HG03565 (cell line): ENCODE measurements around the gene ING1.
"Not testable (repeated sequence)": the region's sequence is repeated elsewhere in the genome, so short reads cannot be mapped to it uniquely, and the experiment has no call there.

Experiments
- ATAC-seq: cut with Tn5 transposase; IDR thresholded peaks from one replicate; pipeline ENCODE4 v1.9.1; 2021; ENCODE audit warnings: mild to moderate bottlenecking, moderate library complexity; ENCODE audit not compliant: unreplicated experiment

Gene ING1

DNA sequence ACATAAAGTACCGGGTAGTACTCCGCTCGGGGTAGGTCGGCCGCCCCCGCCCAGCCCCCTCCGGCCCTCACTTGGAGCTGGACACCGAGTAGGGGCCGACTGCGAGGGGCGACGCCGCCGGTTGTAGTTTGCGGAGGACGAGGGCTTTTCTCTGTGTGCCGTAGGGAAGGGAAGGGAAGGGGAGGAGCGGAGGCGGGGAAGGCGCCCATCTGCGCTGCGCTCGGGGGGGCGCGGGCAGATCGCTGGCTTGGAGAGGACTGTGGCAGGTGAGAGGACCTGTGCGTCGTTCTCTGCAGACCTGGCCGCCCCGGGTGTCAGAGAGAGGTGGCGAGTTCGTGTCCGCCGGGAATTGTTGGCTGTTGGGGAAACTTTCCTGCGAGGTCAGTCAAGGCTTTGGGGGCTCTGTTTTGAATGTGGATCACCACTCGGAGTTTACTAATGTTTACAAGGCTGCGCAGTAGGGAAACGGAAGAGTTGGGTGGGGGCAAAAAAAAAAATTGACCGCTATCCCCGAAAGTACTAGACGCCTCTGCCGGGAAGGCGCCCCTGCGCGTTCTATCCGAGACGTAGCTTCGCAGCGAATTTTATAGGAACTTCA lies 1.4 kb downstream of the ING1 start:
- ATAC-seq, result no peak

DNA sequence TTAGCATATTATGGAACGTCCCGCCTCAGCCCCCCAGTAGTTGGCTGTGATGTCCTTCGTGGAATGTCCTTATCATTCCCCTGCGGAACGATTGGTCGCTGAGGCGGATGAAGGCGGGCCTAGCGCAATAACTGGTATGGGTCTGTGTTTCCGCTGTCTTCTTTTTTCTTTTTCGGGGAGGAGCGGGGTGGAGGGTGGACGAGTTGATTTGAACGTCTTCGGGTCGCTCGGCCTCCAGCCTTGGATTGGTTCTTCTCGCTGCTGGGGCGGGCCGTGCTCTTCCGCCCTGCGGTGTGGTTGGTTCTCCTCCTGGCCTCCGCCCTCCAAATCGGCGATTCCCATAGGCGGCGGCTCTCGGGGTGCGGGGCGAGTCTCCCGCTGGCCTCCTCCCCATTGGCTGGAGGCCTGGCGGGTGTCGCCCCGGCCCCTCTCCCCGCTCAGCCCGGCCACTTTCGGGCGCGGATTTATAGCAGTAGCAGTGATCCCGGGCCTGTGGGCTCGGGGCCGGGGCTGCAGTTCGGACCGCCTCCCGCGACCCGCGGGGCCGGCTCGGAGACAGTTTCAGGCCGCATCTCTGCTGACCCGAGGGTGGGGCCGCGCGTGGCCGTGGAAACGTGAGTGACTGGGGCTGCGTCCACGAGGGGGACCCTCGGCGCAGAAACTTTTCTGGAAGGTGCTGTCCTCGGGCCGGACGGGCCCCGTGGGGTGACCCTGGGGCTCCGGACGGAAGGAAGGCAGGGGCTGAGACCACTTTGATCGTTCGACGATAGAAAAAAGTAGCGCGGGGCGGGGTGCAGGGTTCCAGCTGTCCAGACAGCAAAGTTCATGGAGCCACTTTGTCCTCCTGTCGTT lies 2.1 kb downstream of the ING1 start:
- peak; percentile 45 for ATAC-seq

DNA sequence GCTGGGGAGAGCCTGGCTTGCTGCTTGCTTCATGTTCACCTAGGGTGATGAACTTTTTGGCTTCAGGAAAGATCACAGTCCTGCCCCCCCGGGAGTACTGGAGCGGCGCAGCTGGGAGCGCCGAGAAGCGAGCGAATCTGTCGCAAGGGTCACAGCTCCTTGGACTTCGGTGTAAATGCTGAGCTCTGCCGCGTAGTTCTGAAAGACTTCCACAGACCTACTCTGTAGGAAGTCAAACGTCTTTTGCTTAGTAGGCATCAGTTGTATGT lies 2.7 kb downstream of the ING1 start:
- ATAC-seq, result no peak

DNA sequence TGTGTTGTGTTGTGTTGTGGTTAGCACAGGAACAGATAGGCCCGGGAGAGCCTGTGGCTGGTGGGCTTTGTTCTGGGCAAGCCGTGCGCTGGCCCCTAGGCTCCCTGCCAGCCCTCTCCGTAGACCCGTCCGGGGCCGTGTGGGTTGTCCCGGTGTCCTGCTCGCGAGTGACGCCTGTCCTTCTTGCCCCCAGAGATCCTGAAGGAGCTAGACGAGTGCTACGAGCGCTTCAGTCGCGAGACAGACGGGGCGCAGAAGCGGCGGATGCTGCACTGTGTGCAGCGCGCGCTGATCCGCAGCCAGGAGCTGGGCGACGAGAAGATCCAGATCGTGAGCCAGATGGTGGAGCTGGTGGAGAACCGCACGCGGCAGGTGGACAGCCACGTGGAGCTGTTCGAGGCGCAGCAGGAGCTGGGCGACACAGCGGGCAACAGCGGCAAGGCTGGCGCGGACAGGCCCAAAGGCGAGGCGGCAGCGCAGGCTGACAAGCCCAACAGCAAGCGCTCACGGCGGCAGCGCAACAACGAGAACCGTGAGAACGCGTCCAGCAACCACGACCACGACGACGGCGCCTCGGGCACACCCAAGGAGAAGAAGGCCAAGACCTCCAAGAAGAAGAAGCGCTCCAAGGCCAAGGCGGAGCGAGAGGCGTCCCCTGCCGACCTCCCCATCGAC lies 5.7 kb downstream of the ING1 start:
- no peak for ATAC-seq

DNA sequence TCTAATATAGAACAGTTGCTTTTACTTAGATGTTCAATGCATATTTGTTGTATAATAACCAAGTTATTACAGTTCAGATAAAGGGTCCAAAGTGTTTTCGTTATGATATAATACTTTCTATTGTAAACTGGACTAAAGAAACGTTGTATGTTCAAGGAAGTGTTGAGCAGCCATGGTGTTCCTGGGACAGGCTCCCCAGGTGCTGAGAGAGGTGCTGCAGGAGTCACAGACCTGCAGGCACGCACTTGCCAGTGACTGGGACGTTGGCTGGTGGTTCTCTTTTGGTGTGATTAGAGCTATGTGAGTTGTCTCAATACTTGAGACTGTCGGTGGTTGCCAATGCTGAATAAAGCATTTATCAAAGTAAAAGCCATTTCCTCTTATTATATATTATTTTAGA lies 9.5 kb downstream of the ING1 start:
- ATAC-seq, result no peak

DNA sequence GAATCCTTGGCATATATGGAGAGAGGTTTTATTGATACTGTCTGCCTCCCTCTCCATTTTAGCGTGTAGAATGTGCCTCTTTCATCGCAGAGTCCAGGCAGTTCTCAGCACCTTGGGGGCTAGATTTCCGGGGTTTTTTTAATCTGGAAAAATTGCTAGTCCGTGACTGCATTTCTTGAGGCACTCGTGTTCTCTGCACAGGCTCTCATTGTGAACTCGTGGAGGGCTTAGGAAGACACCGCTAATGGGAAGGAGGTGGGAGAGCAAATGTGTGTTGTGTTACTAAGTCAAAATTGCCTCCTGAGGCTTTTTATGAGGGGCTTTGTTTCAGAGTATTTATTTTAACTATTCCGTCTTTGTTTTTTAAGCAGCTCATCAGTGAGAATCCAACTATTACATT lies 10.1 kb downstream of the ING1 start:
- ATAC-seq, result no peak

DNA sequence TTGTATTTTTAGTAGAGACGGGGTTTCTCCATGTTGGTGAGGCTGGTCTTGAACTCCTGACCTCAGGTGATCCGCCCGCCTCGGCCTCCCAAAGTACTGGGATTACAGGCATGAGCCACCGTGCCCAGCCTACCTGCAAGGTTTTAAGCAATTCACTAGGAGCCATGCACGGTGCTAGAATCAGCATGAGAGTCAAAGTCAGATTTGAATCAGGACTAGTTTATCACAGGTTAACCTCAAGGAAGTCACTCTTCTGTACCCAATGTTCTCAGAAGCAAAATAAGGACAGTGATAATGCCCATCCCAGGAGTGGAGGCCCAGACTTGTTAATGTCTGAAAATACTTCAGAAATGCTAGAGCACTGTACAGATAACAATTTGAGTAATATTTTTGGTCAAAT lies 12.7 kb downstream of the ING1 start:
- not testable (repeated sequence) for ATAC-seq

DNA sequence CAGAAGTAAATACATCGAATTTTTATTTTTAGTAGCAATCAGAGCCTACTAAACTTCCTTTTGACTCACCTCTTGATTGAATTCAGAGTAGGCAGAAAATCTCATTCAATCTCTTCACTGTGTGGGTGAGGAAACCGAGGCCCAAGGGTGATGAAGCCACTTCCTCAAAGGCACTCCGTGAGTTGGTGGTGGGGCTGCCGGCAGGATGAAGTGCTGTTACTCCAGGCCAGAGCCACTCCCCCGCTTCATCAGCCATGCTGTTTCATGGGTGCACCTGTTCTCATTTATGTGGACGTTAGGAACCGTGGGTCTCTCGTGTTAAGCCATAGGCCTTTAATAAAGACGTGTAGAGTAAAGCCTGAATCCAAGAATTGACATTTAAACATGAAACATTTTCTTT lies 13.2 kb downstream of the ING1 start:
- ATAC-seq, result peak; percentile 66

DNA sequence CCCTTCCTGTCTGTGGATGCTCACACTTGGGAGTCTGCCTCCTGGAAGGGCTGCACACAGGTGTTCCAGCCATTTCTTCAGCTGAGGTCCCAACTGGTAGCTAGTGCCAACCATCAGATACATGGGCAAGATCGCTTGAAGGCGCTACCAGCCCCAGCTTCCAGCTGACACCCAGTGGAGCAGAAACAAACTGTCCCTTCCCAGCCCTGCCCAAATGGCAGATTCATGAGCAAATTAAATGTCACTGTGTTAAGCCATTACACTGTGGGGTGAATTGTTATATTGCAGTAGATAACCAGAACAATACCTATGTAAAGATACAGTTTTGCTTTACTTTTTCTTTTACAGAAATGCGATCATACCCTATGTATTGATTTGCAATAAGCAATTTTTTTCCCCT lies 17.6 kb downstream of the ING1 start:
- no peak for ATAC-seq

DNA sequence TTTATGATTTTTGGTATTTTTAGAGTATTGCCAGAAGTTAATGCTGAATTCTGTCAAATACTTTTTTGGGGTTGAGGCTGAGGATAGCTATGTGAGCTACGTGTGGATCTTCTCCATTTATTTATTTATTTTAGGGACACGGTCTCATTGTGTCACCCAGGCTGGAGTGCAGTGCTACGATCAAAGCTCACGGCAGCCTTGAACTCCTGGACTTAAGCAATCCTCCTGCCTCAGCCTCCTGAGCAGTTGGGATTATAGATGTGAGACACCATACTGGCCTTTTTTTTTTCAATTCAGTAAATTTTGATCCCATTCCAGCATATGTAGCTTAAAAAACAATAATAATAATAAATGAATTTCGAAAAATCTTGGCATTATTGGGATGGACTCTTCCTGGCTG lies 21.1 kb downstream of the ING1 start:
- ATAC-seq, result no peak

DNA sequence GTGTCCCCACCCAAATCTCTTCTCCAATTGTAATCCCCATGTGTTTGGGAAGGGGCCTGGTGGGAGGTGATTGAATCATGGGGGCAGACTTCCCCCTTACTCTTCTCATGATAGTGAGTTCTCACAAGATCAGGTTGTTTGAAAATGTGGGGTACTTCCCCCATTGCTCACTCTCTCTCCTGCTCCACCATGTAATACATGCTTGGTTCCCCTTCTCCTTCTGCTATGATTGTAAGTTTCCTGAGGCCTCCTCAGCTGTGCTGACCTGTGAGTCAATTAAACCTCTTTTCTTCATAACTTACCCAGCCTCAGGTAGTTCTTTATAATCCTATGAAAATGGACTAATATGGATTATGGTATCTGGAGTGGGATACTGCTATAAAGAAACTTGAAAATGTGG lies 24.1 kb downstream of the ING1 start:
- ATAC-seq, result no peak

DNA sequence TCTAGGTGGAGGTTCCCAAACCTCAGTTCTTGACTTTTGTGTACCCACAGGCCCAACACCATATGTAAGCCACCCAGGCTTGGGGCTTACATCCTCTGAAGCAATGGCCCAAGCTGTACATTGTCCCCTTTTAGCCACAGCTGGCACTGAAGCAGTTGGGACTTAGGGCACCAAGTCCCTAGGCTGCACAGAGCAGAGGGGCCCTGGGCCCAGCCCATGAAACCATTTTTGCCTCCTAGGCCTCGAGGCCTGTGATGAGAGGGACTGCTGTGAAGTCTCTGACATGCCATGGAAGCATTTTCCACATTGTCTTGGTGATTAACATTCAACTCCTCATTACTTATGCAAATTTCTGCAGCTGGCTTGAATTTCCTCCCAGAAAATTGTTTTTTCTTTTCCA lies 30.2 kb downstream of the ING1 start:
- no peak for ATAC-seq

DNA sequence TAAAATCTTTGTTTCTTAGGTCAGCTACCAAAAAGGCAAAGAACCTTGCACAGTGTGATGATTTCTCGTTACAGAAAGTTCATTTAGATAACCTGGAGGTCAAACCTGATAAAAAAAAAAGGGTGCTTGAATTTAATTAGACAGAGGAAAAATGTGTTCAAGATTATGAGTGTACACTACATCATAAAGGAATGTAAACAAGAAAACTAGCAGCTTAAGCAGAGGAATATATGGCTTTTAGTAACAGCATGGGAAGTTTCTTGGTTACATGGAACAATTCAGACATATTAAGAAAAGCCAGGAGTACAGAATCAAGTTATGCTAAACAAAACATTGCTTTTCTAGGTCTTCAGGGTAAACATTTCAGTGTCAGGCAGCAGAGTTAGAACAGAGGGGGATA lies 32.9 kb downstream of the ING1 start:
- ATAC-seq, result no peak

DNA sequence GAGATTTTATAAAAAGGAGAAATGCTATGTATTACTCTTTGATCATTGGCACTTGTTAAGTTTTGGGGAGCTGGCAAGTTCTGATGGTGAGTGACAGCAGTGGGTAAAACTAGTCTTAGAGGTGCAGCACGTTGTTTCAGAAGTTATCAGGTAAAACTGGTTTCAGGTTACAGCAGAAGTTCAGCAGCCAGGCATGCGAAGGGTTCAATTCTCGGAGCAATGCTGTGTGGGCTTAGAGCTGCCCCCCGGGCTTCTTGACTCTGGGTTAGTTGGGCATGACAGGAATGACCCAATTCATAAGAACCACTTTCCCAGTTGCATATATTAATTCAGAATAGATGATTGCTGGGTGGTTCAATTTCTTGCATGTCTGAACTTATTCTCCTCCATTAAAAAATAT lies 34.8 kb downstream of the ING1 start:
- ATAC-seq, result no peak

DNA sequence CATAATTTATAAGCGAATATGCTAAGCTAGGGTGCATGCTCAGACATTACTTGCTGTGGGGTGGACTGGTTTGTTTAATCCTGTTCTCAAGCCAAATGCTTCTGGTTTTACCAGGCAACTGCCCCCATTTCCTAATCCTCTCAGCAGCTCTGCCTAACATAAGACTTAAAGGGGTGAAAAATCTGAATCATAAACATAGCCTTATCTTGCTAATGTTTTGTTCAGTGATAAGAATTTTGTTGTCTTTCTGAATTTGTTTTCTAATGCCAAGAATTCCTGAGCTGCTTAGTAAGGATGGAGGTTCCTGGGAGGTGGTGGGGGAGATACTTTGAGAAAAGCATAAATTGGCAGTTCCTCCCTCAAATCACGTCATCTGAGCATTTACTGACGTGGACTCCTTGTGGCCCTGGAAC lies 42.7 kb downstream of the ING1 start:
- ATAC-seq, result no peak

DNA sequence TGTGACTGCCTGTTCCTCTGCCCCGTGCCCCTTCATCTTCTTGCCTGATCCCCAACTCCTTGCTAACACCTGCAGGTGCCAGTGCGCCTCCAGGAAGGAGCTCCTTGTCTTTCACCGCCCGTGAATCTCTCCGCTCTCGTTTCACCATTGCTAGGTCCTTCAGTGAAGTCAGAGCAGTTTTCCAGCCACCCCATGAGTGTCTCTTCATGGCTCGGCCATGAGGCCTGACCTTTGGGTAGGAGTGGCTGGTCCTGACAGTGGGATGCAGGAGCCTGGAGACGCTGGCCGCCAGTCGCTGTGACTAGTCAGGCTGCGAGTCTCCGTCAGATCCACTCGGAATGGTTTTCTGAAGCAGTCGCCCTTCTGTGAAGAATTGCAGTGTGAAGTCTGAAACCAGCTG lies 43.8 kb downstream of the ING1 start:
- no peak for ATAC-seq

DNA sequence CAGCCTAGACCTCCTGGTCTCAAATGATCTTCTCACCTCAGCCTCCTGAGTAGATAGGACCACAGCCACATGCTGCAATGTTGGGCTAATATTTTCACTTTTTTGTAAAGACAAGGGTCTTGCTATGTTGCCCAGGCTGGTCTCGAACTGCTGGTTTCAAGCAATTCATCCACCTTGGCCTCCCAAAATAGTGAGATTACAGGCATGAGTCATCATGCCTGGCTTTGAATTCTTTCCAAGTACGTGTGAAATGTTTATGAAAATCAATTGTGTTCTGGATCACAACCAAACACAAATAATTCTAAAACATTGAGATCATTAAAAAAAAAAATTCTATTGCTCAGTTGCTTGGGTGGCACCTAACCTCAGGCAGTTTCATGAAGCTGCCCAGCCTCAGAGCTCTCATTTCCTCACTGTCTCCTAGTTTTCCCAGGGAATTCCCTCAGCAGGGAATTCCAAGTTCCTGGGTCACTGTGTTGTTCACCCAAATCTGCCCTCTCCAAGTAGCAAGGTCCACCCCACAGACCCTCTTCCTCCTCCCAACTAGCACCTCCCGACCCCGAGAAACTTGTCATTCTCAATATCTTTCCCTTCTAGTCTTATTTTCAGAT lies 44.8 kb downstream of the ING1 start:
- ATAC-seq, result no peak

DNA sequence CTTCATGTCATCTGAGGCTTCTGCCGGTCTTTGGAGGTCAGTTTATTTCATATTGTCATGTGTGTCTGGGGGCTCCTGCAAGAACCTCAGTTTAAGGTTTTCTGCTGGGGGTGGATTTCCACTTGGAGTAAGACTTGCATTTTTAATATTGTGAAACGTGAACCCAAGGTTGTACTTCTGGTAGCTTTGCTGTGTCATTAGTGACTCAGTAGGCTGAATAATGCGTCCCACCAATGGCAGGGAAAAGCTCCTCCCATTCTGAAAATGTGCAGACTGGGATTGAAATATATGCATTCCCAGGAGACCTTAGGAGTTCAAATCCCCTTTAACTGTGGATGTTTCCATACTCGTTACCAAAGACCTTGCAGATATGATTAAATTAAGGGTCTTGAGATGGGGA lies 46.2 kb downstream of the ING1 start:
- ATAC-seq, result no peak

DNA sequence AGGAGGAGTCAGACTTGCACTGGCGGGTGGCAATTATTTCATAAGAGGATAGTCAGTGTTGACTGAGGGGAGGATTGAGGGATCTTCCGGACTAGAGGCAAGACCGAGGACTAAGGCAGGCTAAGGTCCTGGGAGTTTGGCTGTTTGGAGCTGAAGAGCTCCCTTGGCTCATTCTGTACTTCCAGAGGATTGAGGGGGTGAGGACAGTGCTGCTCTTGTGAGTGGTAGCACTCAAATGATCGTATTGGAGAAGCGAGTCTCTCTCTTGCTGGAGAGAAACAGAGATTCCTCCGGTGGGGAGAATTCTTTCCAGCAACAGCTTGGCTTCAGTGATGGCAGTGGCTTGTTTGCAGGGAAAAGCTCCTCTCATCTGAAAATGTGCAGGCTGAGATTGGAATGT lies 47.1 kb downstream of the ING1 start:
- no peak for ATAC-seq

DNA sequence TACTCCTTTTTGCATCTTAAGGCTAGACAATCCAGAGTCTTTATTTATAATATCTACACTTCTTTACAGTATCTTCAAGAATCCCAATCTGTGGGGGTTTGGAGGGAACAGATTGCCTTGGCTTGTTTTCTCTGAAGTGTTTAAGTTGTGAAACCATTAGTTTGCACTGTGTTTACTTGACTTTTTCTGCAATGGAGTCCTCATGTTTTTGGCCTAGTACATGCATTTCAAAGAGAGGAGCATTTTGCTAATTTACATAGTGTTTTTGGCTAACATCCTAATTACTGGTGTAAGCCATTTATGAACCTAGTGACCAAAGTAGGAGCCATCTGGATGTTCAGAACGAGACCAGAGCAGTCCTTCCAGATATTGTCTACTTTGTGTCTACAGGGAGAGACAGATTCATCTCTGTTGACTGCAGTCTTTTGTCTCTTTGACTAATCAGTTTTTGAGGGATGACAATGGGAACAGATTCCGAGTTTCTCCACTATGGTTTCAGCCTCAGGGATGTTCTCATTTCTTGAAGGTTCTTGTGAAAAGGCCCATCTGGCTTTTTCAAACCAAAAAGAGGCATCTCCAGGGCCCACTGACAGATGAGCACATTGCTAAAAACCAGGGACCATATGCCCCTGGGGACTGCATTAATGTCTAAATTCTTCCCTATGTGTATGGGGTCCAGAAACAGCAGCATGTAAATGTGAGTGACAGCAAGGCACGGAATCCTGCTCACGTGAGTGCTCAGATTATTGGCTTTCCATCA lies 53.4 kb downstream of the ING1 start:
- ATAC-seq, result no peak

DNA sequence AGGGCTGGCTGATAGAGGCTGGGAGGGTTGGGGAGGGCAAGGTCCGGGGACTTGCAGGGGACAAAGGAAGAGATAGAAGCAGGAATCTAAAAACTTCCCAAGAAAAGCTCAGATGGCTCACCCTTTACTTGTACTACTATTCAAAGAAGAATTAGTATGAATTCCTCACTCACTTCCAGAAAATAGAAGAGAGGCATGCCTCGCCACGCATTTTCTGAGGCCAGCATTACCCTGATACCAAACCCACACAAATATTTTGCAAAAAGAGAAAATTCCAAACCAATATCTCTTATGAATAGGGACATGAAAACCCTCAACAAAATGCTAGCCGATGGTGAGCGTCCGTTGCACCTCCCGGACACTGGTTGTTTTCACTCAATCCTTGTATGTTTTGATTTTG lies 54.0 kb downstream of the ING1 start:
- ATAC-seq, result no peak
